HUES6 (cell line): ENCODE measurements around the gene GDF7.
"Not testable (repeated sequence)": the region's sequence is repeated elsewhere in the genome, so short reads cannot be mapped to it uniquely, and the experiment has no call there.

ENCODE experiments used
- H3K27ac ChIP-seq: 2 replicates; pipeline ENCODE4 v1.7.0; 2013; ENCODE audit warnings: low read depth, mild to moderate bottlenecking, low read length, inconsistent platforms
- H3K27me3 ChIP-seq: 2 replicates; pipeline ENCODE4 v1.6.1; 2013; ENCODE audit warnings: low read length; ENCODE audit not compliant: control insufficient read depth, insufficient read depth
- H3K36me3 ChIP-seq: 2 replicates; pipeline ENCODE4 v1.6.1; 2013; ENCODE audit warnings: low read length; ENCODE audit not compliant: control insufficient read depth, insufficient read depth
- H3K4me1 ChIP-seq: 2 replicates; pipeline ENCODE4 v1.6.1; 2013; ENCODE audit warnings: low read length; ENCODE audit not compliant: control insufficient read depth, insufficient read depth
- H3K4me3 ChIP-seq: 2 replicates; pipeline ENCODE4 v1.5.1; 2013; ENCODE audit warnings: low read depth, low read length
- H3K9ac ChIP-seq: one replicate; pipeline ENCODE4 v1.6.1; 2013; ENCODE audit warnings: mild to moderate bottlenecking, low read length
- H3K9me3 ChIP-seq: 2 replicates; pipeline ENCODE4 v1.6.1; 2013; ENCODE audit warnings: low read depth, low read length; ENCODE audit not compliant: control insufficient read depth, insufficient read depth

Gene GDF7

DNA sequence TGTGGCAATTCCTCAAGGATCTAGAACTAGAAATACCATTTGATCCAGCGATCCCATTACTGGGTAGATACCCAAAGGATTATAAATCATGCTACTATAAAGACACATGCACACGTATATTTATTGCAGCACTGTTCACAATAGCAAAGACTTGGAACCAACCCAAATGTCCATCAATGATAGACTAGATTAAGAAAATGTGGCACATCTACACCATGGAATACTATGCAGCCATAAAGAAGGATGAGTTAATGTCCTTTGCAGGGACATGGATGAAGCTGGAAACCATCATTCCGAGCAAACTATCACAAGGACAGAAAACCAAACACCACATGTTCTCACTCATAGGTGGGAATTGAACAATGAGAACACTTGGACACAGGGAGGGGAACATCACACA, 49.2 kb downstream of the GDF7 start:
- H3K9me3 ChIP-seq, H3K27ac ChIP-seq, H3K36me3 ChIP-seq: not testable (repeated sequence)

GRCh38 chr2:20717641-20718040, 50.7 kb downstream of the GDF7 start:
- H3K4me3 ChIP-seq = no peak overlapping the region
- H3K36me3 ChIP-seq = no peaks in the 10 kb centered on the region
- no peak overlapping the region for H3K9ac ChIP-seq
- no peaks in the 10 kb centered on the region for H3K9me3 ChIP-seq
- H3K27ac ChIP-seq = no peak overlapping the region
- H3K4me1 ChIP-seq = no peaks in the 10 kb centered on the region
- H3K27me3 ChIP-seq = no peaks in the 10 kb centered on the region

More for the DNA sequence above, 49.2 kb downstream of the GDF7 start:
- H3K9ac ChIP-seq, H3K4me3 ChIP-seq, H3K27me3 ChIP-seq, H3K4me1 ChIP-seq: not testable (repeated sequence)

- Histone ChIP-seq H3K27ac (no peak overlapping the region), H3K9ac (no peak overlapping the region), H3K9me3 (no peaks in the 10 kb centered on the region), H3K4me1 (no peaks in the 10 kb centered on the region), H3K4me3 (no peak overlapping the region), H3K27me3 (no peaks in the 10 kb centered on the region), H3K36me3 (no peaks in the 10 kb centered on the region)
Observed at GRCh38 chr2:20722592-20723240, 55.8 kb downstream of the GDF7 start.

GRCh38 chr2:20723543-20723942, 56.6 kb downstream of the GDF7 start:
- Histone ChIP-seq H3K4me1 (0 out of 2 replicates have a peak, but pooled peaks cover 4% of the 10 kb centered on the region), H3K4me3 (no peak overlapping the region), H3K9me3 (no peaks in the 10 kb centered on the region), H3K27me3 (no peaks in the 10 kb centered on the region), H3K9ac (no peak overlapping the region), H3K27ac (no peak overlapping the region), H3K36me3 (no peaks in the 10 kb centered on the region)

- Histone ChIP-seq H3K9me3 (no peaks in the 10 kb centered on the region), H3K27me3 (no peaks in the 10 kb centered on the region), H3K9ac (no peak overlapping the region), H3K4me3 (no peak overlapping the region), H3K4me1 (0 out of 2 replicates have a peak, but pooled peaks cover 4% of the 10 kb centered on the region), H3K27ac (no peak overlapping the region), H3K36me3 (no peaks in the 10 kb centered on the region; the same call in 1 of the 2 replicates)
Observed at GRCh38 chr2:20724500-20725053, 57.6 kb downstream of the GDF7 start.

DNA sequence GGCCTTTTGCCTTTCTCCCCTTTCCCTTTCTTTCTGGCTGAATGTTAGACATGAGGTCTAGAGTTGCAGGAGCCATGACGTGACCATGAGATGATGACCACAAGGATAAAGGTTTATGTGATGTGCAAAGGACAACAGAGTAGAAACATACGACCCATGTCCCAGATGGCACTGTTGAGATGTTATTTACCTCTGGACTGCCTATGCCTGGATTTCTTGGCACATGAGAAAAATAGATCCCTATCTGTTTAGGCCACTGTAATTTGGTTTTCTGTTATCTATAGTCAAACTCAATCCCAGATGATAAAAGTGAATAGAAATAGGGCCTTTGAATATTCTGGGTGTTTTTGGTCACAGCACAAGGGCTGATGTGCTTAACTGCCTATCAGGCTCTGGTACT, 58.8 kb downstream of the GDF7 start:
- Histone ChIP-seq H3K27me3 (no peaks in the 10 kb centered on the region), H3K9me3 (no peaks in the 10 kb centered on the region), H3K4me3 (no peak overlapping the region), H3K27ac (no peak overlapping the region), H3K36me3 (no peaks in the 10 kb centered on the region; the same call in 1 of the 2 replicates), H3K4me1 (0 out of 2 replicates have a peak, but pooled peaks cover 4% of the 10 kb centered on the region), H3K9ac (no peak overlapping the region)

GRCh38 chr2:20726913-20727312, 60.0 kb downstream of the GDF7 start:
- Histone ChIP-seq H3K27ac (no peak overlapping the region), H3K9me3 (no peaks in the 10 kb centered on the region), H3K9ac (no peak overlapping the region), H3K36me3 (no peaks in the 10 kb centered on the region; the same call in 1 of the 2 replicates), H3K27me3 (no peaks in the 10 kb centered on the region), H3K4me3 (no peak overlapping the region), H3K4me1 (0 out of 2 replicates have a peak, but pooled peaks cover 4% of the 10 kb centered on the region)

DNA sequence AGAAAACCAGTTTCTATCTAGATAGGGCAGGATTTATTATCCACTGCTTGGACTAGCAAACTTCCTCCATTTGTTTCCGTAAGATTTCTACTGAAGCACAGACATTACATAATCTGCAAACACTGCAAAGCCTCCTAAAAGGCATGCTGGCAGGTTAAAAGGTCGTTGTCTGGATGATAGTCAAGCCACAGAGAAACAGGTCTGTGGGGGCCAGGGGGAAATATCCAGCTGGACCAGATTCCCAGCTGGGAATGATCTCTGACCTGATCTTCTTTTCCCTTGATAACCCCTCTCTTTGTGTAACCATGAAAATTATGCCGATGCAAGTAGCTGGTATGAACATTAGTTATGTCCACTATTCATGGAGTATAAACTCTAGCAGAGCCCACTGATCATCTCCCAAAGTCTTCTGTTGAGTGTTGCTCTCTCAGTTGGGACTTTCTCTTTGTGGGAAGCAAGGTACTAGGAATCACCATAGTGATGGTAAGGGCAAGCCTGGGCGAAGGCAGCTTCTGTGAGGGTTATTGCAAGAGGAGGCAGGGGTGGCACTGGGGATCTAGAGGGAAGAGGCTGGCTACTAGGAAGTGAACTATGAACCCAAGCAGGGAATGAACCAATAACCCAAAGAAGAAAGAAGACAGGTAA, 61.3 kb downstream of the GDF7 start:
- H3K4me3 ChIP-seq = no peak overlapping the region
- no peaks in the 10 kb centered on the region; the same call in 1 of the 2 replicates for H3K36me3 ChIP-seq

More for the DNA sequence above, 61.3 kb downstream of the GDF7 start:
- H3K27me3 ChIP-seq = no peaks in the 10 kb centered on the region
- H3K27ac ChIP-seq = 0 out of 2 replicates have a peak overlapping the region, but pooled peaks have one; percentile 44
- H3K9ac ChIP-seq = no peak overlapping the region
- no peaks in the 10 kb centered on the region for H3K9me3 ChIP-seq
- 0 out of 2 replicates have a peak, but pooled peaks cover 4% of the 10 kb centered on the region for H3K4me1 ChIP-seq
